ENCODE results near the gene VEZT. TPM values are rescaled to one million over a fixed set of nuclear protein-coding genes. Genes with fewer than 3 reads are reported as not detected.

VEZT gene
- total and polyA plus RNA-seq, 9 of the 15 experiments (the other 6 are each of a cell fraction or from before 2014, with no cell fraction given) = 16.1 to 61.5 (median 32.6) TPM

DNA sequence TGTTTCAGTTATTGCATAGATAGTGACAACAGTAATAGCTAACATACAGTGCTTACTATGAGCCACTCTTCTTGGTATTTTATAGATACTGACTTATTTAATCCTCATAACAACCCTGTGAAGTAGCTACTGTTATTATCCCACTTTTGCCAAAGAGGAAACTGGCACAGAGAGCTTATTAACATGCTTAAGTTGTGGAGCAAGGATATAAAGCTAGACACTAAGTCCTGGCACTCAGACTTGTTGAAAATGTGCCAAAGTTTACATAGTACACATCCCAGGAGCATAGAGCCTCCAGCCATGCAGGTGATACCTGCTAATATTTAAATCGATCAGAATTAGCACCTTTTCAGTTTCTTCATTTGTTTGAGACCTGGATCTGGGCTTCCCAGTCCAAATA lies 41.8 kb downstream of the VEZT start (continued):
- TF ChIP-seq PPARD (CRISPR knock-in tag; IDR thresholded peaks at IDR 0.05) (no peak), TAF7 (tag; IDR thresholded peaks at IDR 0.05) (no peak), PTTG1 (tag; IDR thresholded peaks at IDR 0.05; ENCODE audit: low read depth) (no peak), NFYB (IDR thresholded peaks at IDR 0.05; ENCODE audit: extremely low read depth, insufficient read length) (no peak), L3MBTL2 (IDR thresholded peaks at IDR 0.05) (no peak), TARDBP (IDR thresholded peaks at IDR 0.05) (no peak)
- TF ChIP-seq, protein P1, sequence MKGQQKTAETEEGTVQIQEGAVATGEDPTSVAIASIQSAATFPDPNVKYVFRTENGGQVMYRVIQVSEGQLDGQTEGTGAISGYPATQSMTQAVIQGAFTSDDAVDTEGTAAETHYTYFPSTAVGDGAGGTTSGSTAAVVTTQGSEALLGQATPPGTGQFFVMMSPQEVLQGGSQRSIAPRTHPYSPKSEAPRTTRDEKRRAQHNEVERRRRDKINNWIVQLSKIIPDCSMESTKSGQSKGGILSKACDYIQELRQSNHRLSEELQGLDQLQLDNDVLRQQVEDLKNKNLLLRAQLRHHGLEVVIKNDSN (CRISPR knock-in tag; IDR thresholded peaks at IDR 0.05) = no peak
- TF ChIP-seq, protein P2, sequence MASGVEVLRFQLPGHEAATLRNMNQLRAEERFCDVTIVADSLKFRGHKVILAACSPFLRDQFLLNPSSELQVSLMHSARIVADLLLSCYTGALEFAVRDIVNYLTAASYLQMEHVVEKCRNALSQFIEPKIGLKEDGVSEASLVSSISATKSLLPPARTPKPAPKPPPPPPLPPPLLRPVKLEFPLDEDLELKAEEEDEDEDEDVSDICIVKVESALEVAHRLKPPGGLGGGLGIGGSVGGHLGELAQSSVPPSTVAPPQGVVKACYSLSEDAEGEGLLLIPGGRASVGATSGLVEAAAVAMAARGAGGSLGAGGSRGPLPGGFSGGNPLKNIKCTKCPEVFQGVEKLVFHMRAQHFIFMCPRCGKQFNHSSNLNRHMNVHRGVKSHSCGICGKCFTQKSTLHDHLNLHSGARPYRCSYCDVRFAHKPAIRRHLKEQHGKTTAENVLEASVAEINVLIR (CRISPR knock-in tag; IDR thresholded peaks at IDR 0.05) = no peak
- TF ChIP-seq, protein P3, sequence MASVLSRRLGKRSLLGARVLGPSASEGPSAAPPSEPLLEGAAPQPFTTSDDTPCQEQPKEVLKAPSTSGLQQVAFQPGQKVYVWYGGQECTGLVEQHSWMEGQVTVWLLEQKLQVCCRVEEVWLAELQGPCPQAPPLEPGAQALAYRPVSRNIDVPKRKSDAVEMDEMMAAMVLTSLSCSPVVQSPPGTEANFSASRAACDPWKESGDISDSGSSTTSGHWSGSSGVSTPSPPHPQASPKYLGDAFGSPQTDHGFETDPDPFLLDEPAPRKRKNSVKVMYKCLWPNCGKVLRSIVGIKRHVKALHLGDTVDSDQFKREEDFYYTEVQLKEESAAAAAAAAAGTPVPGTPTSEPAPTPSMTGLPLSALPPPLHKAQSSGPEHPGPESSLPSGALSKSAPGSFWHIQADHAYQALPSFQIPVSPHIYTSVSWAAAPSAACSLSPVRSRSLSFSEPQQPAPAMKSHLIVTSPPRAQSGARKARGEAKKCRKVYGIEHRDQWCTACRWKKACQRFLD (CRISPR knock-in tag; IDR thresholded peaks at IDR 0.05) = no peak
- TF ChIP-seq, protein P4, sequence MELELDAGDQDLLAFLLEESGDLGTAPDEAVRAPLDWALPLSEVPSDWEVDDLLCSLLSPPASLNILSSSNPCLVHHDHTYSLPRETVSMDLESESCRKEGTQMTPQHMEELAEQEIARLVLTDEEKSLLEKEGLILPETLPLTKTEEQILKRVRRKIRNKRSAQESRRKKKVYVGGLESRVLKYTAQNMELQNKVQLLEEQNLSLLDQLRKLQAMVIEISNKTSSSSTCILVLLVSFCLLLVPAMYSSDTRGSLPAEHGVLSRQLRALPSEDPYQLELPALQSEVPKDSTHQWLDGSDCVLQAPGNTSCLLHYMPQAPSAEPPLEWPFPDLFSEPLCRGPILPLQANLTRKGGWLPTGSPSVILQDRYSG (tag; conservative IDR thresholded peaks at IDR 0.05; ENCODE audit: low read depth) = no peak

Data from K562 (cell line).